CD14-positive monocyte (primary cell): ENCODE data around the gene INPP4A. TPM values are rescaled to one million over a fixed set of nuclear protein-coding genes. Genes with fewer than 3 reads are reported as not detected.

ENCODE experiments used
- DNase-seq, 3 donors: peaks; one replicate each; pipeline ENCODE4 v3.0.0-alpha.2; 2011 to 2022
- H2AFZ ChIP-seq: 2 replicates; pipeline ENCODE4 v1.6.0; 2012; ENCODE audit warnings: mild to moderate bottlenecking, low read depth, low read length, inconsistent platforms; ENCODE audit not compliant: insufficient read depth, poor library complexity, severe bottlenecking
- H3K27ac ChIP-seq, 2 donors: 1 replicate in 1 of 2; 2 replicates in 1 of 2; pipeline ENCODE4 v1.5.1; 2012 to 2013; ENCODE audit warnings: low read length in 2 of 2, control low read depth in 1 of 2, inconsistent platforms in 1 of 2, low read depth in 1 of 2, mild to moderate bottlenecking in 1 of 2
- H3K27me3 ChIP-seq, 2 donors: one replicate each; pipeline versions ENCODE4 v1.6.0 to v1.6.1; 2011 to 2013; ENCODE audit warnings: low read length in 2 of 2; ENCODE audit not compliant: control insufficient read depth in 2 of 2, insufficient read depth in 2 of 2
- H3K36me3 ChIP-seq, 2 donors: replicated peaks in 1 of 2; 1 replicate in 1 of 2; 2 replicates in 1 of 2; pipeline versions ENCODE4 v1.5.1 to v1.6.1; 2012 to 2013; ENCODE audit warnings: low read length in 2 of 2, control low read depth in 1 of 2, inconsistent platforms in 1 of 2, mild to moderate bottlenecking in 1 of 2; ENCODE audit not compliant: insufficient read depth in 2 of 2, control insufficient read depth in 1 of 2
- H3K4me1 ChIP-seq, 2 donors: 1 replicate in 1 of 2; 2 replicates in 1 of 2; pipeline versions ENCODE4 v1.5.1 to v1.6.1; 2012 to 2013; ENCODE audit warnings: low read length in 2 of 2, control low read depth in 1 of 2, inconsistent platforms in 1 of 2, mild to moderate bottlenecking in 1 of 2, moderate library complexity in 1 of 2; ENCODE audit not compliant: insufficient read depth in 2 of 2, control insufficient read depth in 1 of 2
- H3K4me2 ChIP-seq: replicated peaks from 2 replicates; pipeline ENCODE3; 2012; ENCODE audit warnings: low read length, moderate library complexity, mild to moderate bottlenecking; ENCODE audit not compliant: poor library complexity, severe bottlenecking; ENCODE audit errors: extremely low read depth
- H3K4me3 ChIP-seq, 3 experiments: fragments of 200-600 bp in 1 of 3; sonication (generic) in 1 of 3; replicated peaks in 1 of 3; 1 replicate in 2 of 3; 2 replicates in 1 of 3; pipeline ENCODE4 v1.5.1; 2011 to 2013; ENCODE audit warnings: low read length in 3 of 3, mild to moderate bottlenecking in 3 of 3, control low read depth in 2 of 3, low read depth in 2 of 3, inconsistent platforms in 1 of 3, moderate library complexity in 1 of 3
- H3K79me2 ChIP-seq: 2 replicates; pipeline ENCODE4 v1.6.0; 2012; ENCODE audit warnings: mild to moderate bottlenecking, control low read depth, inconsistent platforms, low read length, moderate library complexity; ENCODE audit not compliant: insufficient read depth
- H3K9ac ChIP-seq: 2 replicates; pipeline ENCODE4 v1.6.0; 2017; ENCODE audit warnings: low read length, mild to moderate bottlenecking; ENCODE audit not compliant: insufficient read depth, poor library complexity, severe bottlenecking
- H3K9me3 ChIP-seq, 2 donors: replicated peaks in 1 of 2; 1 replicate in 1 of 2; 2 replicates in 1 of 2; pipeline versions ENCODE4 v1.5.1 to v1.6.1; 2012 to 2013; ENCODE audit warnings: low read length in 2 of 2, control low read depth in 1 of 2; ENCODE audit not compliant: control insufficient read depth in 1 of 2, insufficient read depth in 1 of 2
- H4K20me1 ChIP-seq: 2 replicates; pipeline ENCODE4 v1.6.0; 2012; ENCODE audit warnings: mild to moderate bottlenecking, low read length, control low read depth, moderate library complexity; ENCODE audit not compliant: insufficient read depth
- H3K27ac Mint-ChIP-seq, 7 donors: one replicate each; pipeline ENCODE4 v1.8.0; 2020; ENCODE audit warnings: mild to moderate bottlenecking in 7 of 7, mixed read lengths in 7 of 7, moderate library complexity in 6 of 7, inconsistent platforms in 2 of 7
- H3K27me3 Mint-ChIP-seq, 3 donors: one replicate each; pipeline ENCODE4 v1.8.0; 2021 to 2022; ENCODE audit warnings: low read depth in 3 of 3, mild to moderate bottlenecking in 3 of 3, mixed read lengths in 3 of 3, moderate library complexity in 3 of 3, inconsistent platforms in 1 of 3
- H3K36me3 Mint-ChIP-seq, 2 donors: one replicate each; pipeline ENCODE4 v1.8.0; 2020; ENCODE audit warnings: mixed read lengths in 2 of 2, inconsistent platforms in 1 of 2, mild to moderate bottlenecking in 1 of 2
- H3K4me1 Mint-ChIP-seq: one replicate; pipeline ENCODE4 v1.8.0; 2020; ENCODE audit warnings: mild to moderate bottlenecking, mixed read lengths
- H3K4me3 Mint-ChIP-seq, 2 donors: one replicate each; pipeline ENCODE4 v1.8.0; 2020; ENCODE audit warnings: mild to moderate bottlenecking in 2 of 2, mixed read lengths in 2 of 2, moderate library complexity in 1 of 2
- H3K9me3 Mint-ChIP-seq, 7 donors: one replicate each; pipeline ENCODE4 v1.8.0; 2020 to 2022; ENCODE audit warnings: mixed read lengths in 7 of 7, mild to moderate bottlenecking in 6 of 7, moderate library complexity in 6 of 7, inconsistent platforms in 2 of 7
- WGBS: methylation state at CpG from one replicate; pipeline ENCODE4 v1.1.5; 2013; ENCODE audit warnings: missing lambda C conversion rate; ENCODE audit not compliant: insufficient coverage; 5-methylcytosine and 5-hydroxymethylcytosine counted together
- intact Hi-C, 2 donors: fragments of 100-400 bp; cut with micrococcal nuclease; formaldehyde crosslinking; loops; one replicate each; pipeline versions ENCODE4 v1.15.0 to v1.15.1; 2023
- polyA plus RNA-seq, 3 donors: library from polyadenylated mRNA; depleted of rRNA in 1 of 3; unstranded in 2 of 3; stranded (reverse) in 1 of 3; fragments of 300-500 nt in 2 of 3; fragments of >200 nt in 1 of 3; fragmentation: Illumina TruSeq in 2 of 3; gene quantifications; 1 replicate in 2 of 3; 2 replicates in 1 of 3; pipeline ENCODE4 v1.2.3, GENCODE V29; 2012 to 2021
- TF ChIP-seq, protein P1 (sequence below): fragments of 200-600 bp; IDR thresholded peaks from one replicate; pipeline ENCODE4 v1.8.0; 2022; ENCODE audit warnings: antibody characterized with exemption, mild to moderate bottlenecking

The INPP4A gene
- polyA plus RNA-seq, 3 donors = 13.7 to 52.4 (median 20.7) TPM

DNA sequence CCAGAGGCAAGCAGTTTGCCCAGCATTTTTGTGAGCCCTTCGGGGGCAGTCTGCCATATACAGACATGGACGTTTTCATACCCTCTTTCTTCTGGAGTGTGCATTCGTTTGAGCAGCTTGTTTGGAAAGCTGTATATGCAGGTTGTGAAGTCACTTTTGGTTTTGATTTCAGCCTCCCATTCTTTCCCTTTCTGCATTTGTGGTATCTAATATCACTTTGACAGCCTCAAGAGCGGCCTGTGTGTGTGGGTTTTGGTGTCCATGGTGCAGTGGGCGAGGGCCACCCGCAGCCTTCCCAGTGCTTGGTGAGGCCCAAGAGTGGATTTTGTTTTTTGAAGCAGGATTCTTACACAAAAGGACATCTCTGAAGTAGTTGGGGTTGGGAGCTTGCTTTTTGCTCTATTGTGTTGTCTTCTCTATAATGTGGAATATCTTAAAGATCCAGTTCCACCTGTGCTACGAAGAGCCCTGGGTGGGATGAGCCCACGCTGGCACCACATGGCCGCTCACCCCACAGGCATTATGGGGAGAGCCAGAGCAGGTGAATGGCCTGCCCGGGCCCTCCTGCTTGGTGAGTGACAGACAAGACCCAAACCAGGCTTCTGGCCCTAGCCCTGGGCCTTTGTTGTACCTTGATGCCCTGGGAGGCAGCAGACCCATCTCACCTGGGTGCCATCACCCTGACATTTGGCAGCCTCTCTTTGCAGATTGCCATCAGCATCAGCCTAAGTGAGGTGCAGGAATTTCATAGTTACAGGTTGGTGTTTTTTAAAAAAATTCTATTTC is 29.5 kb downstream of the INPP4A start:
- no peak for DNase-seq
- Histone ChIP-seq H3K9me3 (no peaks in the 10 kb centered on the region), H3K27ac (peak overlapping the region in 1 of 2 donors; percentile 56), H3K36me3 (peaks cover 0 to 11% of the 10 kb centered on the region in 2 donors), H3K79me2 (peaks cover 98% of the 10 kb centered on the region), H3K27me3 (no peaks in the 10 kb centered on the region), H4K20me1 (peaks cover 83% of the 10 kb centered on the region), H3K9ac (no peak overlapping the region), H3K4me3 (no peak overlapping the region), H3K4me1 (peaks cover 60 to 75% of the 10 kb centered on the region in 2 donors), H2AFZ (no peak overlapping the region), H3K4me2 (no peak overlapping the region)
- Mint-ChIP-seq H3K9me3 (no peaks in the 10 kb centered on the region), H3K4me1 (peaks cover 89% of the 10 kb centered on the region), H3K36me3 (peaks cover 33 to 36% of the 10 kb centered on the region in 2 donors), H3K27ac (peak overlapping the region in 6 of 7 donors; percentile 46 to 88 (median 64)), H3K27me3 (no peaks in the 10 kb centered on the region), H3K4me3 (peak overlapping the region; percentile 44 to 59)
- 64% methylated on average over 7 of the region's 10 CpGs for WGBS
- intact Hi-C loops = loop anchor here in 1 of 2 donors (5.0 kb wide), 1 partner anchor 37 kb away; no protein-coding TSS in a partner anchor
- TF ChIP-seq, protein P1, sequence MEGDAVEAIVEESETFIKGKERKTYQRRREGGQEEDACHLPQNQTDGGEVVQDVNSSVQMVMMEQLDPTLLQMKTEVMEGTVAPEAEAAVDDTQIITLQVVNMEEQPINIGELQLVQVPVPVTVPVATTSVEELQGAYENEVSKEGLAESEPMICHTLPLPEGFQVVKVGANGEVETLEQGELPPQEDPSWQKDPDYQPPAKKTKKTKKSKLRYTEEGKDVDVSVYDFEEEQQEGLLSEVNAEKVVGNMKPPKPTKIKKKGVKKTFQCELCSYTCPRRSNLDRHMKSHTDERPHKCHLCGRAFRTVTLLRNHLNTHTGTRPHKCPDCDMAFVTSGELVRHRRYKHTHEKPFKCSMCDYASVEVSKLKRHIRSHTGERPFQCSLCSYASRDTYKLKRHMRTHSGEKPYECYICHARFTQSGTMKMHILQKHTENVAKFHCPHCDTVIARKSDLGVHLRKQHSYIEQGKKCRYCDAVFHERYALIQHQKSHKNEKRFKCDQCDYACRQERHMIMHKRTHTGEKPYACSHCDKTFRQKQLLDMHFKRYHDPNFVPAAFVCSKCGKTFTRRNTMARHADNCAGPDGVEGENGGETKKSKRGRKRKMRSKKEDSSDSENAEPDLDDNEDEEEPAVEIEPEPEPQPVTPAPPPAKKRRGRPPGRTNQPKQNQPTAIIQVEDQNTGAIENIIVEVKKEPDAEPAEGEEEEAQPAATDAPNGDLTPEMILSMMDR = no peak

DNA sequence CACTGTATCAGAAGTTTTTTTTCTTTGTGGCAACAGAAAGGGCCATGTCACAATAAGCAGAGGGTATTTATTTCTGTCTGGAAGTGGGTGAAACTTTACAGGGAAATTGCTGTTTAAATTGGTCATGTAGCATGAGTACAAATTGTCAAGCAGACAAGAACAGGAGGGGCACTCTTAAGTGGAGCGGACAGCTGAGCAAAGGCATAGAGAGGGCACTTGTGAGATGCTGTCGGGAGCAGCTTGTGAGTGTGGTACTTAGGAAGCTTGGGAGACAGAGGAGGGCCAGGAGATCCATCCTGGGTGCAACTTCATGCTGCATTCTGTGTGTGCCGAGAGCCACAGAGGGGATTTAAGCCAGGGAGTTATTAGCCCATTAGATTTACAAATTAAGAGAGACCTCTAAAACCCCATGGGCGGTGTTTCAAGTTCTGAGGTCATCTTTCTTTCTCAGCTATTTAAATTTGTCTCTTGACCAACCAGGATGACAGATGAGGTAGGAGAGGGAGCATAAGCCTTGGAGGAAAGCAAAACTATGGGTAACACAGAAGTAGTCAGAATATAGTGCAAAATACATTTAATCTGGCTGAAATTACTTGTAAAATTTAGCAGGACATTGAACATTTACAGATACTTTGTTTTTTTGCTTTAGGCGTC is 30.4 kb downstream of the INPP4A start:
- H3K27me3 ChIP-seq = no peaks in the 10 kb centered on the region
- WGBS = 95% methylated on average over 2 of the region's 5 CpGs
- Mint-ChIP-seq H3K36me3 (peaks cover 31 to 32% of the 10 kb centered on the region in 2 donors), H3K9me3 (no peaks in the 10 kb centered on the region), H3K27me3 (no peaks in the 10 kb centered on the region), H3K4me3 (no peak overlapping the region), H3K4me1 (peaks cover 91% of the 10 kb centered on the region), H3K27ac (peak overlapping the region in 4 of 7 donors; percentile 50 to 80 (median 58))
- no peak overlapping the region for H3K9ac ChIP-seq
- peaks cover 0 to 11% of the 10 kb centered on the region in 2 donors for H3K36me3 ChIP-seq
- no peak for DNase-seq
- peaks cover 64 to 76% of the 10 kb centered on the region in 2 donors for H3K4me1 ChIP-seq
- TF ChIP-seq, protein P1 = no peak
- H4K20me1 ChIP-seq = peaks cover 91% of the 10 kb centered on the region
- peaks cover 99% of the 10 kb centered on the region for H3K79me2 ChIP-seq
- H3K4me2 ChIP-seq = no peak overlapping the region
- intact Hi-C loops = loop anchor here in 1 of 2 donors (5.0 kb wide), 1 partner anchor 38 kb away; no protein-coding TSS in a partner anchor
- H2AFZ ChIP-seq = no peak overlapping the region
- H3K9me3 ChIP-seq = no peaks in the 10 kb centered on the region
- peak overlapping the region in 1 of 2 donors; percentile 18 for H3K27ac ChIP-seq
- no peak overlapping the region for H3K4me3 ChIP-seq
